Stomach smooth muscle (tissue), 2 donors: ENCODE measurements around the gene IGFBPL1.
"Not testable (repeated sequence)": the region's sequence is repeated elsewhere in the genome, so short reads cannot be mapped to it uniquely, and the experiment has no call there.

Experiments used
- H3K27ac ChIP-seq: one replicate; pipeline ENCODE4 v1.7.0; 2013; ENCODE audit warnings: mild to moderate bottlenecking, low read length, inconsistent platforms
- H3K27me3 ChIP-seq, 2 donors: one replicate each; pipeline ENCODE4 v1.7.0; 2013; ENCODE audit warnings: low read length in 2 of 2; ENCODE audit not compliant: insufficient read depth in 2 of 2, control insufficient read depth in 1 of 2
- H3K36me3 ChIP-seq, 2 donors: one replicate each; pipeline ENCODE4 v1.7.0; 2013; ENCODE audit warnings: low read length in 2 of 2; ENCODE audit not compliant: control insufficient read depth in 2 of 2, insufficient read depth in 2 of 2
- H3K4me1 ChIP-seq: one replicate; pipeline ENCODE4 v1.7.0; 2013; ENCODE audit warnings: low read length; ENCODE audit not compliant: control insufficient read depth, insufficient read depth
- H3K4me3 ChIP-seq, 2 donors: one replicate each; pipeline ENCODE4 v1.7.0; 2013; ENCODE audit warnings: low read length in 2 of 2
- H3K9ac ChIP-seq, 2 donors: one replicate each; pipeline ENCODE4 v1.7.0; 2013; ENCODE audit warnings: low read length in 2 of 2, mild to moderate bottlenecking in 1 of 2
- H3K9me3 ChIP-seq, 2 donors: one replicate each; pipeline ENCODE4 v1.7.0; 2013; ENCODE audit warnings: low read length in 2 of 2; ENCODE audit not compliant: control insufficient read depth in 2 of 2
- donor health status: healthy.
- donor health status: Pancreatic carcinoma.

Gene IGFBPL1

GRCh38 chr9:38423973-38424843, at the start of gene IGFBPL1:
IGFBPL1 (minus strand) TSS chr9:38424454; CDS start chr9:38424424, 30 bp downstream.
- peak within 1 kb of the TSS; percentile 45 to 65 for H3K4me3 ChIP-seq
- peaks cover 5% of the 10 kb centered on the region for H3K4me1 ChIP-seq
- no peak within 1 kb of the TSS for H3K27ac ChIP-seq
- no peaks in the 10 kb centered on the region for H3K36me3 ChIP-seq
- no peaks in the 10 kb centered on the region for H3K9me3 ChIP-seq
- H3K9ac ChIP-seq = no peak within 1 kb of the TSS
- peaks cover 13 to 17% of the 10 kb centered on the region in 2 donors for H3K27me3 ChIP-seq

GRCh38 chr9:38472583-38473249, 48.5 kb upstream of the IGFBPL1 start:
- H3K27me3 ChIP-seq, H3K27ac ChIP-seq, H3K4me3 ChIP-seq, H3K4me1 ChIP-seq, H3K9me3 ChIP-seq, H3K9ac ChIP-seq, H3K36me3 ChIP-seq: not testable (repeated sequence)

- H3K9ac ChIP-seq = no peak overlapping the region
- H3K4me1 ChIP-seq = no peaks in the 10 kb centered on the region
- H3K27ac ChIP-seq = no peak overlapping the region
- H3K4me3 ChIP-seq = no peak overlapping the region
- H3K9me3 ChIP-seq = no peaks in the 10 kb centered on the region
- no peaks in the 10 kb centered on the region for H3K36me3 ChIP-seq
- H3K27me3 ChIP-seq = peaks cover 2 to 8% of the 10 kb centered on the region in 2 donors
These were observed 43.1 kb upstream of the IGFBPL1 start for GRCh38 chr9:38467404-38467803.

- Histone ChIP-seq H3K27me3 (no peaks in the 10 kb centered on the region), H3K36me3 (no peaks in the 10 kb centered on the region), H3K27ac (no peak overlapping the region), H3K4me3 (no peak overlapping the region), H3K9me3 (peaks cover 3 to 7% of the 10 kb centered on the region in 2 donors), H3K9ac (no peak overlapping the region), H3K4me1 (no peaks in the 10 kb centered on the region)
These were observed 29.6 kb upstream of the IGFBPL1 start for GRCh38 chr9:38453835-38454234.

GRCh38 chr9:38451162-38451561, 26.9 kb upstream of the IGFBPL1 start:
- H3K9me3 ChIP-seq = peaks cover 3 to 7% of the 10 kb centered on the region in 2 donors
- no peaks in the 10 kb centered on the region for H3K36me3 ChIP-seq
- no peak overlapping the region for H3K4me3 ChIP-seq
- no peaks in the 10 kb centered on the region for H3K4me1 ChIP-seq
- no peaks in the 10 kb centered on the region for H3K27me3 ChIP-seq
- H3K9ac ChIP-seq = no peak overlapping the region
- H3K27ac ChIP-seq = no peak overlapping the region

GRCh38 chr9:38447703-38448102, 23.4 kb upstream of the IGFBPL1 start:
- no peaks in the 10 kb centered on the region for H3K36me3 ChIP-seq
- no peaks in the 10 kb centered on the region for H3K4me1 ChIP-seq
- H3K9ac ChIP-seq = no peak overlapping the region
- peaks cover 3 to 7% of the 10 kb centered on the region in 2 donors for H3K9me3 ChIP-seq
- H3K27me3 ChIP-seq = peaks cover 0 to 2% of the 10 kb centered on the region in 2 donors
- no peak overlapping the region for H3K4me3 ChIP-seq
- no peak overlapping the region for H3K27ac ChIP-seq

GRCh38 chr9:38445154-38446043, 21.1 kb upstream of the IGFBPL1 start:
- H3K4me1 ChIP-seq = no peaks in the 10 kb centered on the region
- H3K9me3 ChIP-seq = no peaks in the 10 kb centered on the region
- H3K4me3 ChIP-seq = no peak overlapping the region
- H3K36me3 ChIP-seq = no peaks in the 10 kb centered on the region
- peaks cover 0 to 8% of the 10 kb centered on the region in 2 donors for H3K27me3 ChIP-seq
- H3K9ac ChIP-seq = no peak overlapping the region
- H3K27ac ChIP-seq = no peak overlapping the region

- no peaks in the 10 kb centered on the region for H3K4me1 ChIP-seq
- peaks cover 4 to 8% of the 10 kb centered on the region in 2 donors for H3K27me3 ChIP-seq
- no peak overlapping the region for H3K9ac ChIP-seq
These were observed 19.3 kb upstream of the IGFBPL1 start for GRCh38 chr9:38443597-38443996.

GRCh38 chr9:38443181-38443580, 18.9 kb upstream of the IGFBPL1 start:
- H3K4me1 ChIP-seq = no peaks in the 10 kb centered on the region
- H3K27me3 ChIP-seq = peaks cover 4 to 8% of the 10 kb centered on the region in 2 donors
- H3K4me3 ChIP-seq = no peak overlapping the region
- H3K27ac ChIP-seq = no peak overlapping the region
- H3K9ac ChIP-seq = no peak overlapping the region
- H3K9me3 ChIP-seq = no peaks in the 10 kb centered on the region
- H3K36me3 ChIP-seq = no peaks in the 10 kb centered on the region

More at GRCh38 chr9:38443597-38443996, 19.3 kb upstream of the IGFBPL1 start:
- Histone ChIP-seq H3K36me3 (no peaks in the 10 kb centered on the region), H3K4me3 (no peak overlapping the region), H3K9me3 (no peaks in the 10 kb centered on the region), H3K27ac (no peak overlapping the region)

GRCh38 chr9:38442473-38443096, 18.3 kb upstream of the IGFBPL1 start:
- no peak overlapping the region for H3K4me3 ChIP-seq
- peaks cover 4 to 8% of the 10 kb centered on the region in 2 donors for H3K27me3 ChIP-seq
- H3K9ac ChIP-seq = no peak overlapping the region
- H3K9me3 ChIP-seq = no peaks in the 10 kb centered on the region
- H3K36me3 ChIP-seq = no peaks in the 10 kb centered on the region
- H3K27ac ChIP-seq = no peak overlapping the region
- no peaks in the 10 kb centered on the region for H3K4me1 ChIP-seq
